SKM-1 (cell line): ENCODE measurements around the gene GJC3.

Experiments used
- DNase-seq: peaks from one replicate; lab custom pipeline; 2025; ENCODE audit not compliant: unreplicated experiment; lab: John Stamatoyannopoulos, UW

GJC3 gene

DNA sequence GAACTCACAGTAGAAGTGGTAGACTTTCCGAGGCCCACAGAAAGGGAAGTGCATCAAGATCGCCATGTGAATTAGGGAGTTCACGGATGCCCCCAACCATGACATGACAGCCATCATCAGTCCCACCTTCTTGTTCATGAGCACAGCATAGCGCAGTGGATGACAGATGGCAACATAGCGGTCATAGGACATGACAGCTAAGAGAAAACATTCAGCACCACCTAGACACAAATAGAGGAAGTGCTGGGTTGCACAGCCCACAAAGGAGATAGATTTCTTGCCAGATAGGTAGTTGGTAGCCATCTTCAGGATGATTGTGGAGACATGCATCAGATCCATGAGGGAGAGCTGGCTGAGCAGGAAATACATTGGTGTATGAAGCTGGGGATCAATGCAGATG is 52.9 kb downstream of the GJC3 start:
- peak; percentile 24 for DNase-seq
